Measurements from ENCODE around the gene CEACAM1.

Gene CEACAM1

GRCh38 chr19:42473686-42474085 is 54.6 kb downstream of the CEACAM1 start:
- ATAC-seq: no peak
- TF ChIP-seq, protein P1, sequence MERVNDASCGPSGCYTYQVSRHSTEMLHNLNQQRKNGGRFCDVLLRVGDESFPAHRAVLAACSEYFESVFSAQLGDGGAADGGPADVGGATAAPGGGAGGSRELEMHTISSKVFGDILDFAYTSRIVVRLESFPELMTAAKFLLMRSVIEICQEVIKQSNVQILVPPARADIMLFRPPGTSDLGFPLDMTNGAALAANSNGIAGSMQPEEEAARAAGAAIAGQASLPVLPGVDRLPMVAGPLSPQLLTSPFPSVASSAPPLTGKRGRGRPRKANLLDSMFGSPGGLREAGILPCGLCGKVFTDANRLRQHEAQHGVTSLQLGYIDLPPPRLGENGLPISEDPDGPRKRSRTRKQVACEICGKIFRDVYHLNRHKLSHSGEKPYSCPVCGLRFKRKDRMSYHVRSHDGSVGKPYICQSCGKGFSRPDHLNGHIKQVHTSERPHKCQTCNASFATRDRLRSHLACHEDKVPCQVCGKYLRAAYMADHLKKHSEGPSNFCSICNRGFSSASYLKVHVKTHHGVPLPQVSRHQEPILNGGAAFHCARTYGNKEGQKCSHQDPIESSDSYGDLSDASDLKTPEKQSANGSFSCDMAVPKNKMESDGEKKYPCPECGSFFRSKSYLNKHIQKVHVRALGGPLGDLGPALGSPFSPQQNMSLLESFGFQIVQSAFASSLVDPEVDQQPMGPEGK (CRISPR knock-in tag; IDR thresholded peaks at IDR 0.05; ENCODE audit: borderline replicate concordance): no peak
- TF ChIP-seq ARNTL (CRISPR knock-in tag; IDR thresholded peaks at IDR 0.05; ENCODE audit: borderline replicate concordance, low read depth): no peak
- TF ChIP-seq GLIS3 (CRISPR knock-in tag; IDR thresholded peaks at IDR 0.05): no peak
- TF ChIP-seq TOX (CRISPR knock-in tag; IDR thresholded peaks at IDR 0.05; ENCODE audit: borderline replicate concordance): no peak
- no peak for TF ChIP-seq OSR1 (CRISPR knock-in tag; IDR thresholded peaks at IDR 0.05)
- TF ChIP-seq, protein P2, sequence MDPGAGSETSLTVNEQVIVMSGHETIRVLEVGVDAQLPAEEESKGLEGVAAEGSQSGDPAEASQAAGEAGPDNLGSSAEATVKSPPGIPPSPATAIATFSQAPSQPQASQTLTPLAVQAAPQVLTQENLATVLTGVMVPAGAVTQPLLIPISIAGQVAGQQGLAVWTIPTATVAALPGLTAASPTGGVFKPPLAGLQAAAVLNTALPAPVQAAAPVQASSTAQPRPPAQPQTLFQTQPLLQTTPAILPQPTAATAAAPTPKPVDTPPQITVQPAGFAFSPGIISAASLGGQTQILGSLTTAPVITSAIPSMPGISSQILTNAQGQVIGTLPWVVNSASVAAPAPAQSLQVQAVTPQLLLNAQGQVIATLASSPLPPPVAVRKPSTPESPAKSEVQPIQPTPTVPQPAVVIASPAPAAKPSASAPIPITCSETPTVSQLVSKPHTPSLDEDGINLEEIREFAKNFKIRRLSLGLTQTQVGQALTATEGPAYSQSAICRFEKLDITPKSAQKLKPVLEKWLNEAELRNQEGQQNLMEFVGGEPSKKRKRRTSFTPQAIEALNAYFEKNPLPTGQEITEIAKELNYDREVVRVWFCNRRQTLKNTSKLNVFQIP (CRISPR knock-in tag; IDR thresholded peaks at IDR 0.05; ENCODE audit: borderline replicate concordance, low read depth): no peak
- no peak for TF ChIP-seq TCF4 (CRISPR knock-in tag; IDR thresholded peaks at IDR 0.05; ENCODE audit: borderline replicate concordance)
- no peak for TF ChIP-seq ISL1 (CRISPR knock-in tag; IDR thresholded peaks at IDR 0.05)
- TF ChIP-seq ZFP30 (CRISPR knock-in tag; IDR thresholded peaks at IDR 0.05): no peak
- no peak for TF ChIP-seq ZFP3 (CRISPR knock-in tag; IDR thresholded peaks at IDR 0.05)
- TF ChIP-seq SNAI2 (CRISPR knock-in tag; IDR thresholded peaks at IDR 0.05): no peak
- no peak for TF ChIP-seq TSHZ2 (CRISPR knock-in tag; IDR thresholded peaks at IDR 0.05)
- TF ChIP-seq ZNF70 (CRISPR knock-in tag; IDR thresholded peaks at IDR 0.05): no peak
- TF ChIP-seq PPARA (CRISPR knock-in tag; IDR thresholded peaks at IDR 0.05; ENCODE audit: borderline replicate concordance): no peak
- no peak for TF ChIP-seq ZC3H10 (CRISPR knock-in tag; IDR thresholded peaks at IDR 0.05)
- TF ChIP-seq RARB (CRISPR knock-in tag; IDR thresholded peaks at IDR 0.05): no peak

GRCh38 chr19:42472402-42473147 is 55.7 kb downstream of the CEACAM1 start:
- no peak for ATAC-seq
- TF ChIP-seq PPARA (CRISPR knock-in tag; IDR thresholded peaks at IDR 0.05; ENCODE audit: borderline replicate concordance): no peak
- TF ChIP-seq ARNTL (CRISPR knock-in tag; IDR thresholded peaks at IDR 0.05; ENCODE audit: borderline replicate concordance, low read depth): no peak
- TF ChIP-seq RARB (CRISPR knock-in tag; IDR thresholded peaks at IDR 0.05): no peak
- no peak for TF ChIP-seq ZFP30 (CRISPR knock-in tag; IDR thresholded peaks at IDR 0.05)
- TF ChIP-seq CSDC2 (CRISPR knock-in tag; IDR thresholded peaks at IDR 0.05): no peak
- TF ChIP-seq ESRRG (CRISPR knock-in tag; IDR thresholded peaks at IDR 0.05): no peak
- TF ChIP-seq, protein P2 (CRISPR knock-in tag; IDR thresholded peaks at IDR 0.05; ENCODE audit: borderline replicate concordance, low read depth): no peak
- no peak for TF ChIP-seq ZNF70 (CRISPR knock-in tag; IDR thresholded peaks at IDR 0.05)
- TF ChIP-seq CREB5 (CRISPR knock-in tag; IDR thresholded peaks at IDR 0.05; ENCODE audit: low read depth): no peak
- TF ChIP-seq ZNF8 (CRISPR knock-in tag; IDR thresholded peaks at IDR 0.05): no peak
- no peak for TF ChIP-seq ZNF565 (CRISPR knock-in tag; conservative IDR thresholded peaks at IDR 0.05; ENCODE audit: low read depth)
- no peak for TF ChIP-seq CSRNP3 (CRISPR knock-in tag; IDR thresholded peaks at IDR 0.05)
- TF ChIP-seq OSR1 (CRISPR knock-in tag; IDR thresholded peaks at IDR 0.05): no peak
- no peak for TF ChIP-seq BACH2 (CRISPR knock-in tag; IDR thresholded peaks at IDR 0.05; ENCODE audit: borderline replicate concordance)
- TF ChIP-seq TCF4 (CRISPR knock-in tag; IDR thresholded peaks at IDR 0.05; ENCODE audit: borderline replicate concordance): no peak
- TF ChIP-seq, protein P1 (CRISPR knock-in tag; IDR thresholded peaks at IDR 0.05; ENCODE audit: borderline replicate concordance): no peak
- no peak for TF ChIP-seq ZFP3 (CRISPR knock-in tag; IDR thresholded peaks at IDR 0.05)
- TF ChIP-seq ZC3H10 (CRISPR knock-in tag; IDR thresholded peaks at IDR 0.05): no peak
